Small intestine (tissue), 7 donors: ENCODE results near the gene CCDC158. TPM values are rescaled to one million over a fixed set of nuclear protein-coding genes. Genes with fewer than 3 reads are reported as not detected.
"Not testable (repeated sequence)": the region's sequence is repeated elsewhere in the genome, so short reads cannot be mapped to it uniquely, and the experiment has no call there.

Experiments used
- DNase-seq, 2 donors: peaks; one replicate each; pipeline versions ENCODE4 v3.0.0 to v3.0.0-alpha.2; 2013
- FAIRE-seq: peaks from 2 replicates; lab custom pipeline; 2012; peaks lifted over from hg19 to GRCh38; lab: Jason Lieb, UNC
- H3K27ac ChIP-seq, 3 donors: one replicate each; pipeline ENCODE4 v1.5.1; 2013; ENCODE audit warnings: low read length in 2 of 3, mild to moderate bottlenecking in 2 of 3, control low read depth in 1 of 3, inconsistent platforms in 1 of 3, low read depth in 1 of 3, moderate library complexity in 1 of 3
- H3K27me3 ChIP-seq, 3 donors: one replicate each; pipeline ENCODE4 v1.6.1; 2013; ENCODE audit warnings: low read length in 3 of 3, inconsistent platforms in 1 of 3; ENCODE audit not compliant: control insufficient read depth in 3 of 3, insufficient read depth in 3 of 3
- H3K36me3 ChIP-seq, 3 donors: one replicate each; pipeline ENCODE4 v1.6.1; 2013; ENCODE audit warnings: low read length in 3 of 3, inconsistent platforms in 1 of 3, low read depth in 1 of 3, mild to moderate bottlenecking in 1 of 3, moderate library complexity in 1 of 3; ENCODE audit not compliant: control insufficient read depth in 3 of 3, insufficient read depth in 2 of 3
- H3K4me1 ChIP-seq, 3 donors: one replicate each; pipeline ENCODE4 v1.6.1; 2013; ENCODE audit warnings: low read length in 2 of 3, inconsistent platforms in 1 of 3, low read depth in 1 of 3, mild to moderate bottlenecking in 1 of 3, moderate library complexity in 1 of 3; ENCODE audit not compliant: control insufficient read depth in 3 of 3, insufficient read depth in 2 of 3
- H3K4me3 ChIP-seq, 3 donors: one replicate each; pipeline ENCODE4 v1.5.1; 2013; ENCODE audit warnings: low read length in 3 of 3, control low read depth in 1 of 3, inconsistent platforms in 1 of 3, low read depth in 1 of 3, mild to moderate bottlenecking in 1 of 3, moderate library complexity in 1 of 3
- H3K9me3 ChIP-seq, 2 donors: one replicate each; pipeline ENCODE4 v1.6.1; 2013; ENCODE audit warnings: low read depth in 1 of 2, low read length in 1 of 2; ENCODE audit not compliant: control insufficient read depth in 2 of 2, insufficient read depth in 1 of 2
- WGBS, 3 donors: extraction: QIAGEN DNeasy Blood & Tissue Kit; methylation state at CpG; one replicate each; pipeline ENCODE4 v1.1.7; 2013; 5-methylcytosine and 5-hydroxymethylcytosine counted together
- polyA plus RNA-seq, 4 donors: library from polyadenylated mRNA; stranded (reverse) in 3 of 4; unstranded in 1 of 4; fragments of 200-250 nt in 3 of 4; fragments of 120-200 nt in 1 of 4; gene quantifications; one replicate each; pipeline versions ENCODE4 v1.2.1 to v1.2.3, GENCODE V29; 2013
- donor health status: healthy with polysubstance abuse.
- donor health status: control.
- donor health status: control.
- donor health status: Bipolar disorder and iron deficiency.
- donor health status: healthy.

Gene CCDC158
- polyA plus RNA-seq, 4 donors, result 0.03 to 0.15 TPM; not detected in 2

DNA sequence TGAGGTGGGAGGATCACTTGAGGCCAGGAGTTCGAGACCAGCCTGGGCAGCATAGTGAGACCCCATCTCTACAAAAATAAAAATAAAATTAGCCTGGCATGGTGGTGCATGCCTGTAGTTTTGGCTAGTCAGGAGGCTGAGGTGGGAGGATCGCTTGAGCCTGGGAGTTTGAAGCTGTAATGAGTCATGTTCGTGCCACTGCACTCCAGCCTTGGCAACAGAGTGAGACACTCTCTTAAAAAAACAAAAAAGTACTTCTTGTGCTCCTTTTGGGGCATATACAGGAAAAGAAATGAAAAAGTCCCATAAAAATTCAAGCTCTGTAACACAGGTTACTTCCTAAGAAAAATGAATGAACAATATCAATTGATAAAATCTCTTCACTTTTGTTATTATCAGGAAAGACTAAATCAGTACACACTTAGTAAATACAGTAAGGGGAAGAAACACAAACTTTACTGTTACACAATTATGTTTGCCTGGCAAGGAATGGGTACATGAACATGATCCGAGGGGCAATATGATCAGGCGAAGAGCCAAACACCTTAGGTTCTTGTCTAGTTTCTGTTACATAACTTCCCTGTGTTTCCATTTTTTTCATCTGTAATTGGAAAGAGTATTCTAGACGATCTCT lies 46.9 kb downstream of the CCDC158 start:
- FAIRE-seq, result no peak
- H3K9me3 ChIP-seq, result no peaks in the 10 kb centered on the region
- H3K27me3 ChIP-seq, result no peaks in the 10 kb centered on the region
- H3K4me1 ChIP-seq, result peaks cover 0 to 16% (median 4%) of the 10 kb centered on the region in 3 donors
- WGBS, 3 donors, result 68 to 71% (median 69%) methylated on average over 6 of the region's 6 CpGs
- H3K27ac ChIP-seq, result no peak overlapping the region
- DNase-seq, result no peak
- H3K4me3 ChIP-seq, result no peak overlapping the region
- H3K36me3 ChIP-seq, result no peaks in the 10 kb centered on the region

DNA sequence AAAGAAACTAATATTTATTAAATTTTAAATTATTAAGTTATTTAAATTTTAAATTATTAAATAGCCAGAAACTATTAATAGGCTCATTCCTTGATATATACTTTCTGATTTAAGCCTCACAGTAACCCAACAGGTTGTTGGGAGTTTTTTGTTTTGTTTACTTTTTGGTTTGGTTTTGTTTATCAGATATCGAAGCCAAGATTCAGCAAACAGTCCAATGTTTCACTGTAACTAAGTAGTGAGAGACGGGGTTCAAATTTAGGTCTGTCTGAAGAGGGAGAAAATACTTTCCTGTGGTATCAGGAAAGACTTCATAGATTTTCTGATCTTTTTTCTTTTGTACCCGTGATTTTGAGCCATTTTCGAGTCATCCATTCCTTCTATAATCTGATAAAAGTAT lies 54.2 kb downstream of the CCDC158 start:
- WGBS, 3 donors, result 75% methylated on average over 4 of the region's 4 CpGs
- Histone ChIP-seq H3K4me3 (no peak overlapping the region), H3K4me1 (no peaks in the 10 kb centered on the region), H3K9me3 (peaks cover 0 to 2% of the 10 kb centered on the region in 2 donors), H3K27ac (no peak overlapping the region), H3K27me3 (no peaks in the 10 kb centered on the region), H3K36me3 (no peaks in the 10 kb centered on the region)
- DNase-seq, result no peak
- FAIRE-seq, result no peak

DNA sequence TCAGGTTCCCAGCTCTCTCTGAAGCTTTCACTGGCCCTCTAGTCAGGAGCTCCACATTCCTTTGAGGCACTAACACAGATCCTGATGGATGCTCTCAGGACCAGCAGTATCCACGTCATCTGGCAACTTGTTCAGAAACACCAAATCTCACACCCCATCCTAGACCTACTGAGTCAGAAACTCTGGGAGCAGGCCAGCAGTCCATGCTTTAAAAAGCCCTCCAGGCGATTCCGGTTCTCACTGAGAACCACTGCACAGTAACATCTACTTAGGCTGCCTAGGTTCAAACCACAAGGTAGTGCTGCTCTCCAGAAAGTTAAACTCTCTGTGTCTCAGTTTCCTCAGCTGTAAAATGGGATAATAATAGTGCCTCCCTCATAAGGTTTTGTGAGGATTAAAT lies 55.3 kb downstream of the CCDC158 start:
- Histone ChIP-seq H3K4me3 (no peak overlapping the region), H3K9me3 (peaks cover 0 to 7% of the 10 kb centered on the region in 2 donors), H3K27me3 (no peaks in the 10 kb centered on the region), H3K36me3 (no peaks in the 10 kb centered on the region), H3K4me1 (no peaks in the 10 kb centered on the region), H3K27ac (no peak overlapping the region)
- FAIRE-seq, result no peak
- WGBS, 3 donors, result 80 to 93% (median 85%) methylated on average over 3 of the region's 3 CpGs
- no peak for DNase-seq

DNA sequence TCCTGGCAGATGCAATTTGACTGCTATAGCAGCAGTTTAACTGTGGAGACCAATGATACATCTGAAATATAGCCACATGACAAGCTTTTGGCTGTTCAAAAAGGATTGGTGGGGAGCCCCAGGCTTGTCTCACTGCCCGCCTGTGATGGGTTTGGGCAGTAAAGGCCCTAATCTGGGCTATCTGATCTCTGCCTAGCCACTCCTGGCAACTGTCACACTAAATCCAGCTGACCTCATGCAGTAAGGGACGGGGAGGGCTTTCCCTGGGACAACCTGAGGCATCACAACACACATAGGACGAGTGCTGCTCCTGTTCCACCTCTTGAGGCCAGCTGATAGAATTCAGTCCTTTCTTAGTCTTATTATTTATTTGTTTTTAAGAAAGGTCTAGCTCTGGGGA lies 56.2 kb downstream of the CCDC158 start:
- DNase-seq, result no peak
- FAIRE-seq, result no peak
- WGBS, 3 donors, result 82 to 84% (median 82%) methylated on average over 3 of the region's 3 CpGs

DNA sequence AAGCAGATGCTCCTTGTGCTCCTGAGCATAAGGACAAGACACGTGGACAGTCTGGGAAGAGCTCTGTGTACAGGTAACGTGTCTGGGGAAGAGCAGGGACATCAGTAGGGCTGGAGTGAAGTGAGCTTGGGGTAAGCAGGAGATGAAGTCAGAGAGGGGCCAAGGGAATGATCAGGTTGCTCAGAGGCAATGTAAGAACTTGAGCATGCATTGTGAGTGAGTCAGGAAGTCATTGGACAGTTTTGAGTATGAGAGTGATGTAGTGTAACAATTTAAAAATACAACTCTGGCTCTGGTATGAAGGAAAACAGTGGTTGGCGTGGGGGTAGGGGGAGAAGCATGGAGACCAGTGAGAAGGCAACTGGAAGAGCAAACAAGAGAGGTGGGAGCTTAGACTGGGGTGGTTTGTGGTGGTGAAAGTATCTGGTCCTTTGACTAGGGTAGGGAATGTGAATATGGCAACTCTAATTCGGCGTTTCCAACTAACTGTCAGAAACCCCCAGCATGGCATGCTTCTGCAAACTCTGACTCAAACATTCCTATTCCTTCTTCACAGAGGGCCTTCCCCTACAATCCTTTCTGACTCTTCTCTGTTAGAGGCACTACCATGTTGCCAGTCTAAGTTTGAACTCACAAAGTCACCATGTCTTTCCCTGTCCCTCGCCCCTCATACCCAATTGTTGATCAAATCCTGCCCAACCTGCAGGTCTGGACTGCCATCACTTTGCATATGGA lies 57.2 kb downstream of the CCDC158 start:
- H3K4me3 ChIP-seq, result no peak overlapping the region
- H3K36me3 ChIP-seq, result no peaks in the 10 kb centered on the region
- 83 to 86% (median 85%) methylated on average over 6 of the region's 6 CpGs for WGBS, 3 donors
- H3K27ac ChIP-seq, result no peak overlapping the region
- no peak for DNase-seq
- FAIRE-seq, result no peak
- H3K4me1 ChIP-seq, result no peaks in the 10 kb centered on the region
- peaks cover 0 to 19% of the 10 kb centered on the region in 2 donors for H3K9me3 ChIP-seq
- no peaks in the 10 kb centered on the region for H3K27me3 ChIP-seq

More for the DNA sequence above, 56.2 kb downstream of the CCDC158 start:
- H3K4me1 ChIP-seq, result no peaks in the 10 kb centered on the region
- H3K36me3 ChIP-seq, result no peaks in the 10 kb centered on the region
- H3K9me3 ChIP-seq, result peaks cover 0 to 15% of the 10 kb centered on the region in 2 donors
- no peak overlapping the region for H3K27ac ChIP-seq
- H3K4me3 ChIP-seq, result no peak overlapping the region
- H3K27me3 ChIP-seq, result no peaks in the 10 kb centered on the region

DNA sequence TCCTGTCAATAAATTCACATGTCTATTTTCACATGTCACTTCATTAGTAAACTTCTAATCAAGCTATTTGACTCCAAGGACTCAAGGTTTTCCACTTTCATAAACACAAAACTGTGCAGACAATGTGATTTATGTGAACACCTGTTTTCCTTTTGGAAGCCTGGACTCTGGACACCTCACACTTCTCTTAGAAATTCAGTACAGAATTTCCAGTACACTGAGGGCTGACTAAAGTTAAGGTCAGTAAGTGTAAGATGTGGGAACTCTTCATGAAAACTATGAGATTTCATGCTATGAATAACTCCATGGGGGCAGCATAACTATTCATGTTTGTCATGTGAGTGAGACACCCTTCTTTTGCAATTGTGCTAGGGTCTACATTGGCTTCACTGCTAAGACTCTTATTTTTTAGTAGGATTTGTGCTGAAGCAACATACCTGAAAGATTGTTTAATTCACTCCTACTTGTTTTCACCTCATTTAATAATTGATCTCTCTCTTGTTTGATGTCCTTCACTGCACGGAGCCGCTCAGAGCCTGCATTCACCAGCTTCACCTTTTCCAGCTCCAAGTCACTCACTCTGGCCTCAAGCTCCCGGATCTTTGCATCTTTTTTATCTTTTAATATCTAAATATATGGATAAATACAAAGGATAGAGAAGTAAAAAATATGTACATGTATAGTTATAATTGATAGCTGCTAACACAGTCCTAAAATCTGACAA lies 59.1 kb downstream of the CCDC158 start:
- Histone ChIP-seq H3K4me1 (no peaks in the 10 kb centered on the region), H3K4me3 (no peak overlapping the region), H3K27ac (no peak overlapping the region), H3K9me3 (peaks cover 0 to 21% of the 10 kb centered on the region in 2 donors), H3K36me3 (no peaks in the 10 kb centered on the region), H3K27me3 (no peaks in the 10 kb centered on the region)
- FAIRE-seq (no peak), DNase-seq (no peak)
- 89 to 90% (median 90%) methylated on average over 3 of the region's 3 CpGs for WGBS, 3 donors

DNA sequence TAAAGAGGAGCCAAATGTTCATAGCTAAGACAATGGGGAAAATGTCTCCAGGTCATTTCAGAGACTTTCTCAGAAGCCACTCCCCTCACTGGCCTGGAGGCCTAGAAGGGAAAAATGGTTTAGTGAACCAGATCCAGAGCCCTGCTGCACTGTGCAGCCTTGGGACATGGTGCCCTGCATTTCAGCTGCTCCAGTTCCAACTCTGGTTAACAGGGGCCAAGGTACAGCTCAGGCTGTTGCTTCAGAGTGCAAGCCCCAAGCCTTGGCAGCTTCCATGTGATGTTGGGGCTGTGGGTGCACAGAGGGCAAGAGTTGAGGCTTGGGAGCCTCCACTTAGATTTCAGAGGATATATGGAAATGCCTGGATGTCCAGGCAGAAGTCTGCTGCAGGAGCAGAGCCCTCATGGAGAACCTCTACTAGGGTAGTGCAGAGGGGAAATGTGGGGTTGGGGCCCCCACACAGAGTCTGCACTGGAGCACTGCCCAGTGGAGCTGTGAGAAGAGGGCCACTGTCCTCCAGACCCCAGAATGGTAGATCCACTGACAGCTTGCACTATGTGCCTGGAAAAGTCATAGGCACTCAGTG lies 61.0 kb downstream of the CCDC158 start:
- not testable (repeated sequence) for H3K4me1 ChIP-seq, FAIRE-seq, H3K27me3 ChIP-seq, H3K27ac ChIP-seq, DNase-seq, H3K4me3 ChIP-seq, H3K36me3 ChIP-seq
- H3K9me3 ChIP-seq, result peaks cover 0 to 21% of the 10 kb centered on the region in 2 donors

DNA sequence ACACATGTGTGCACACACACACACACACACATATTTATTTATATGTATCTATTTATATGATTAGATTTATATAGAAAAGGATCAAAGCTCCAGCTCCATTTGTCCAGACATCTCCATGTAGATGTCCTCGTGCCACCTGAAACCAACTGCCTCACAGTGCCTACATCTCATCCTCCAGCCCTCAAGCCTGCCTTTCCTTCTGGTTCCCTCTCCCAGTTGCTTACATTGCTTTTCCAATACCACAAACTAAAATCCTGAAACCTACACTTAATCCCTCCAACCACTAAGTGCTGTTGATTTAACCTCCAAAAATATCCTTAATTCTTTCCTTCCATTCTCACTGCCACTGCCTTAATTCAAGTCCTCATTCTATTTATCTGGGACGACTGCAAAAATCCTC lies 63.0 kb downstream of the CCDC158 start:
- 80 to 84% (median 81%) methylated on average over 2 of the region's 2 CpGs for WGBS, 3 donors

More for the DNA sequence above, 63.0 kb downstream of the CCDC158 start:
- Histone ChIP-seq H3K4me1 (no peaks in the 10 kb centered on the region), H3K4me3 (no peak overlapping the region), H3K9me3 (peaks cover 0 to 19% of the 10 kb centered on the region in 2 donors), H3K27ac (no peak overlapping the region), H3K27me3 (no peaks in the 10 kb centered on the region), H3K36me3 (no peaks in the 10 kb centered on the region)
- DNase-seq (no peak), FAIRE-seq (no peak)
